OCI-LY7 (cell line): ENCODE data around the gene RANBP9.

Experiments used
- EZH2phosphoT487 ChIP-seq: fragments of 200-600 bp; sonication (generic); IDR thresholded peaks from 2 replicates; pipeline ENCODE4 v1.6.1; 2018; ENCODE audit warnings: low read depth, borderline replicate concordance, mild to moderate bottlenecking, mixed run types, antibody characterized with exemption, low read length, moderate library complexity, mixed read lengths
- TF ChIP-seq, protein P1 (sequence below): fragments of 200-600 bp; sonication (generic); conservative IDR thresholded peaks from 2 replicates; pipeline ENCODE4 v1.5.1; 2014; ENCODE audit warnings: mild to moderate bottlenecking, antibody characterized with exemption, low read length, moderate library complexity, mixed read lengths

DNA sequence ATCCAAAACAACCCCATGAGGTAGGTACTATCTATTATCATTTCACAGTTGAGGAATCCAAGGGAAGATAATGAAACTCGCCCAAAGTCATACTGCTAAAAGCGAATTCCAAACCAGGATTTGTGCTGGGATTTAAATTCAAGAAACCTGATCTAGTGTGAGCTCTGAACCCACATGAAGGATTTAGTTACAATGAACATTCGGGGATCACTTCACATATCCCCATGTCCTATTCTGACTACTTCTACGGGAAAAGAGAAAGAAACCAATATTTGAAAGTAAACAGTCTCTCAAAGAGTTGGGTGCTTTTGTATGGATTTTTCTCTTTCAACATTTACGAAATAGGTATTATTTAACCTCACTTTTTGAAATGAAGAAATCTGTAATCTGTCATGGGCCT lies 12.9 kb downstream of the RANBP9 start:
- TF ChIP-seq, protein P1, sequence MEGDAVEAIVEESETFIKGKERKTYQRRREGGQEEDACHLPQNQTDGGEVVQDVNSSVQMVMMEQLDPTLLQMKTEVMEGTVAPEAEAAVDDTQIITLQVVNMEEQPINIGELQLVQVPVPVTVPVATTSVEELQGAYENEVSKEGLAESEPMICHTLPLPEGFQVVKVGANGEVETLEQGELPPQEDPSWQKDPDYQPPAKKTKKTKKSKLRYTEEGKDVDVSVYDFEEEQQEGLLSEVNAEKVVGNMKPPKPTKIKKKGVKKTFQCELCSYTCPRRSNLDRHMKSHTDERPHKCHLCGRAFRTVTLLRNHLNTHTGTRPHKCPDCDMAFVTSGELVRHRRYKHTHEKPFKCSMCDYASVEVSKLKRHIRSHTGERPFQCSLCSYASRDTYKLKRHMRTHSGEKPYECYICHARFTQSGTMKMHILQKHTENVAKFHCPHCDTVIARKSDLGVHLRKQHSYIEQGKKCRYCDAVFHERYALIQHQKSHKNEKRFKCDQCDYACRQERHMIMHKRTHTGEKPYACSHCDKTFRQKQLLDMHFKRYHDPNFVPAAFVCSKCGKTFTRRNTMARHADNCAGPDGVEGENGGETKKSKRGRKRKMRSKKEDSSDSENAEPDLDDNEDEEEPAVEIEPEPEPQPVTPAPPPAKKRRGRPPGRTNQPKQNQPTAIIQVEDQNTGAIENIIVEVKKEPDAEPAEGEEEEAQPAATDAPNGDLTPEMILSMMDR, result no peak
- TF ChIP-seq EZH2phosphoT487, result no peak
